Right atrium auricular region (tissue), 2 donors: ENCODE data around the gene CBLB. TPM values are rescaled to one million over a fixed set of nuclear protein-coding genes. Genes with fewer than 3 reads are reported as not detected.

Source experiments
- DNase-seq: peaks from one replicate; pipeline ENCODE4 v3.0.0-alpha.2; 2019; ENCODE audit warnings: low spot score
- H3K27ac ChIP-seq, 2 donors: fragments of 200-600 bp; sonication (generic); 1 replicate in 1 of 2; 2 replicates in 1 of 2; pipeline ENCODE4 v1.5.1; 2016 to 2019
- H3K27me3 ChIP-seq, 2 donors: fragments of 200-600 bp; sonication (generic); one replicate each; pipeline versions ENCODE4 v1.5.1 to v1.6.0; 2017 to 2019
- H3K36me3 ChIP-seq: fragments of 200-600 bp; sonication (generic); one replicate; pipeline ENCODE4 v1.5.1; 2016
- H3K4me1 ChIP-seq, 2 donors: fragments of 200-600 bp; sonication (generic); one replicate each; pipeline versions ENCODE4 v1.5.1 to v1.6.0; 2017 to 2019
- H3K4me3 ChIP-seq, 2 donors: fragments of 200-600 bp; sonication (generic); 1 replicate in 1 of 2; 2 replicates in 1 of 2; pipeline ENCODE4 v1.5.1; 2017 to 2019; ENCODE audit warnings: mild to moderate bottlenecking in 1 of 2, moderate library complexity in 1 of 2
- H3K9me3 ChIP-seq, 2 donors: fragments of 200-600 bp; sonication (generic); one replicate each; pipeline ENCODE4 v1.5.1; 2019
- CTCF ChIP-seq, 2 donors: fragments of 200-600 bp; sonication (generic); IDR thresholded peaks; one replicate each; pipeline ENCODE4 v1.5.1; 2019; ENCODE audit warnings: antibody characterized with exemption in 2 of 2
- total RNA-seq, 2 donors: library from RNA; depleted of rRNA; stranded (reverse); fragments of >200 nt; gene quantifications; one replicate each; pipeline ENCODE4 v1.1.0, GENCODE V29; 2016

CBLB gene
- total RNA-seq, 2 donors from 2014 or later: 24.6 to 27.3 TPM

- Histone ChIP-seq H3K9me3 (no peaks in the 10 kb centered on the region), H3K27me3 (no peaks in the 10 kb centered on the region), H3K36me3 (no peaks in the 10 kb centered on the region), H3K27ac (peak overlapping the region; percentile 98 to 100), H3K4me1 (peaks cover 0 to 68% of the 10 kb centered on the region in 2 donors), H3K4me3 (peak overlapping the region; percentile 85 to 96)
- TF ChIP-seq CTCF (IDR thresholded peaks at IDR 0.05): no peak
- no peak for DNase-seq
These were observed 2.9 kb downstream of the CBLB start for GRCh38 chr3:105865867-105866350.

- Histone ChIP-seq H3K27ac (peak overlapping the region; percentile 98 to 100), H3K9me3 (no peaks in the 10 kb centered on the region), H3K4me3 (peak overlapping the region; percentile 85 to 96), H3K27me3 (no peaks in the 10 kb centered on the region), H3K4me1 (peaks cover 0 to 66% of the 10 kb centered on the region in 2 donors), H3K36me3 (peaks cover 3% of the 10 kb centered on the region)
- TF ChIP-seq CTCF (IDR thresholded peaks at IDR 0.05): no peak
- no peak for DNase-seq
These were observed 3.7 kb downstream of the CBLB start for GRCh38 chr3:105865016-105865623.

GRCh38 chr3:105864212-105864611, 4.6 kb downstream of the CBLB start:
- Histone ChIP-seq H3K9me3 (no peaks in the 10 kb centered on the region), H3K4me1 (peaks cover 0 to 59% of the 10 kb centered on the region in 2 donors), H3K4me3 (no peak overlapping the region), H3K36me3 (peaks cover 10% of the 10 kb centered on the region), H3K27me3 (no peaks in the 10 kb centered on the region), H3K27ac (peak overlapping the region in 1 of 2 donors; percentile 100)
- TF ChIP-seq CTCF (IDR thresholded peaks at IDR 0.05): no peak
- DNase-seq: no peak

GRCh38 chr3:105863608-105864007, 5.2 kb downstream of the CBLB start:
- peaks cover 0 to 61% of the 10 kb centered on the region in 2 donors for H3K4me1 ChIP-seq
- no peak for TF ChIP-seq CTCF (IDR thresholded peaks at IDR 0.05)
- H3K4me3 ChIP-seq: no peak overlapping the region
- H3K27me3 ChIP-seq: no peaks in the 10 kb centered on the region
- peak overlapping the region in 1 of 2 donors; percentile 100 for H3K27ac ChIP-seq
- H3K36me3 ChIP-seq: peaks cover 10% of the 10 kb centered on the region
- H3K9me3 ChIP-seq: no peaks in the 10 kb centered on the region
- DNase-seq: no peak

- Histone ChIP-seq H3K27ac (no peak overlapping the region), H3K4me3 (no peak overlapping the region), H3K4me1 (peaks cover 0 to 74% of the 10 kb centered on the region in 2 donors), H3K36me3 (peaks cover 19% of the 10 kb centered on the region), H3K27me3 (no peaks in the 10 kb centered on the region), H3K9me3 (no peaks in the 10 kb centered on the region)
- DNase-seq: no peak
- no peak for TF ChIP-seq CTCF (IDR thresholded peaks at IDR 0.05)
These were observed 6.6 kb downstream of the CBLB start for GRCh38 chr3:105862217-105862616.

GRCh38 chr3:105860641-105861040, 8.2 kb downstream of the CBLB start:
- Histone ChIP-seq H3K36me3 (peaks cover 23% of the 10 kb centered on the region), H3K4me1 (peaks cover 0 to 67% of the 10 kb centered on the region in 2 donors), H3K27ac (peak overlapping the region in 1 of 2 donors; percentile 42), H3K4me3 (no peak overlapping the region), H3K27me3 (no peaks in the 10 kb centered on the region), H3K9me3 (no peaks in the 10 kb centered on the region)
- TF ChIP-seq CTCF (IDR thresholded peaks at IDR 0.05): no peak
- no peak for DNase-seq
